BJ (cell line): ENCODE data around the gene GRAMD4. TPM values are rescaled to one million over a fixed set of nuclear protein-coding genes. Genes with fewer than 3 reads are reported as not detected.

Experiments used
- CTCF ChIA-PET: fragments of 350-600 bp; formaldehyde crosslinking; extraction: SDS; loops from one replicate; lab custom pipeline; 2021; ENCODE audit warnings: antibody characterized with exemption, inconsistent platforms; lab: Yijun Ruan, JAX
- POLR2A ChIA-PET: fragments of 300-600 bp; sonication (Branson Sonifier 250); formaldehyde crosslinking; extraction: SDS; loops from one replicate; lab custom pipeline; 2021; ENCODE audit warnings: antibody characterized with exemption; lab: Charles Lee
- DNase-seq: peaks from one replicate; pipeline ENCODE4 v3.0.0-alpha.2; 2011; ENCODE audit warnings: low read depth
- H3K27me3 ChIP-seq: 2 replicates; pipeline ENCODE4 v1.6.0; 2011; ENCODE audit warnings: low read length; ENCODE audit not compliant: control insufficient read depth, insufficient read depth
- H3K36me3 ChIP-seq: 2 replicates; pipeline ENCODE4 v1.5.1; 2011; ENCODE audit warnings: low read length; ENCODE audit not compliant: control insufficient read depth, insufficient read depth
- H3K4me3 ChIP-seq: 2 replicates; pipeline ENCODE4 v1.5.1; 2011; ENCODE audit warnings: low read depth, mild to moderate bottlenecking, control low read depth, low read length
- CTCF ChIP-seq: IDR thresholded peaks from 2 replicates; pipeline ENCODE4 v1.5.1; 2011; ENCODE audit warnings: low read depth, mild to moderate bottlenecking, control low read depth, inconsistent platforms, low read length, moderate library complexity; ENCODE audit not compliant: insufficient read depth
- polyA plus RNA-seq: library from polyadenylated mRNA; depleted of rRNA; stranded (reverse); fragments of >200 nt; gene quantifications from 2 replicates; pipeline ENCODE4 v1.2.3, GENCODE V29; 2011

Gene GRAMD4
- polyA plus RNA-seq, 1 experiment: 10.3 TPM

DNA sequence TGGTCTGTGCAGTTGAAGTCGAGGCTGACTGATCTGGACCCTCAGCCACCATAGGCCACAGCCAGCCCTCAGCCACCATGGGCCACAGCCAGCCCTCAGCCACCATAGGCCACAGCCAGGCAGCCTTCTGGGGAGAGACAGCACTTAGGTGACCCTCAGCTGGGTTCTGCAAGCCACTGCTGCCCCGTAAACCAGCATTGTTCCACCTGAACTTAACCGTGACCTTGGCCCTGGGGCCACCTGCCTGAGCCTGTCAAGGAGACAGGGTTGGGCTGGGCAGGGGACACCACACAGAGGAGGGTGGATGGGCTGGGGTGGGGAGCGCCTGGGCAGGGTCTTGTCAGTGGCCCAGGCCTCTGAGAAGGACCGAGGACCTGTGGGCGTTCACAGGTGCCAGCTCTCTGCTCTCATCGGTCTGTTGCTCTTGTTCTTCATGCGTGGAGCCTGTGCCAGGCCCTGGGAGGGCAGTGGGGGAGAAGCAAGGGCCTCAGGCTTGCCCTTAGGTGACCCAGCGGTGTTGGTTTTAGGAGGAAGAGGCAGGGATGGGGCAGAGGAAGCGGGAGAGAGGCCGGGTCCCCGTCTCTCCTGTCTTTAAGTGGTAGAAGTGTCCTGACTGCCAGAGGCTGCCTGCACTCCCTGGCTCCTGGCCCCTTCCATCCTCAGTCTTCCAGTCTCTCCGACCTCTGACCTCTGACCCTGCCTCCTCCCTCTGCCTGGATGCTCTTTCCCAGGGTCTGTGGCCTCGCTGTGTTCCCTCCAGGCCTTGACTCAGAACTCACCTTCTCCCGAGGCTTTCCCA, 36.9 kb downstream of the GRAMD4 start:
- no peaks in the 10 kb centered on the region for H3K27me3 ChIP-seq
- POLR2A ChIA-PET: no interaction called here
- no peak overlapping the region for H3K4me3 ChIP-seq
- TF ChIP-seq CTCF: no peak
- CTCF ChIA-PET: no interaction called here
- H3K36me3 ChIP-seq: no peaks in the 10 kb centered on the region
- DNase-seq: no peak

DNA sequence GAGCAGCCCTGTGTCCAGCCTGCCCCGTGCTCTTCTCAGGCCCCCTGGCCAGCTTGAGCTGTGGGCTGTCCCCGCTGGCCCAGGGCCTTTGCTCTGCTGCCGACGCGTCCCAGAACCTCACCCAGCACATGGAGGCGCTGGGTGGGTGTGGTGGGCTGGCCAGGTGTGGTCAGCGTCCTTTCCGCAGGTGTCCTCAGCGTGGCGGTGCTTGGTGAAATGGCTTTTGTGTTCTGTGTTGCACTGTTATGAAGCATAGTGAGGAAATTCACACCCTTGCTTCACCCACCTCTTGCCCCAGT, 37.4 kb downstream of the GRAMD4 start:
- H3K36me3 ChIP-seq: no peaks in the 10 kb centered on the region
- ChIA-PET POLR2A (no interaction called here), CTCF (no interaction called here)
- no peak overlapping the region for H3K4me3 ChIP-seq
- no peak for DNase-seq
- TF ChIP-seq CTCF: no peak
- no peaks in the 10 kb centered on the region for H3K27me3 ChIP-seq

- Histone ChIP-seq H3K36me3 (no peaks in the 10 kb centered on the region), H3K27me3 (no peaks in the 10 kb centered on the region), H3K4me3 (no peak overlapping the region)
- ChIA-PET CTCF (no interaction called here), POLR2A (no interaction called here)
- TF ChIP-seq CTCF: no peak
- no peak for DNase-seq
Measured at GRCh38 chr22:46657996-46658947, 38.1 kb downstream of the GRAMD4 start.

- no peaks in the 10 kb centered on the region for H3K27me3 ChIP-seq
- H3K4me3 ChIP-seq: no peak overlapping the region
- no peaks in the 10 kb centered on the region for H3K36me3 ChIP-seq
- ChIA-PET POLR2A (no interaction called here), CTCF (interaction anchor here (1.3 kb wide), 1 partner anchor 37 kb away, joined by 3 read pairs; no protein-coding TSS in a partner anchor)
- TF ChIP-seq CTCF: no peak
- DNase-seq: no peak
Measured at GRCh38 chr22:46659059-46659790, 39.0 kb downstream of the GRAMD4 start.

- TF ChIP-seq CTCF: no peak
- Histone ChIP-seq H3K36me3 (no peaks in the 10 kb centered on the region; the same call in 1 of the 2 replicates), H3K27me3 (no peaks in the 10 kb centered on the region), H3K4me3 (no peak overlapping the region)
- ChIA-PET POLR2A (no interaction called here), CTCF (interaction anchor here (1.3 to 1.4 kb wide), 2 partner anchors 12 to 37 kb away, joined by 3 read pairs; no protein-coding TSS in a partner anchor)
- DNase-seq: no peak
Measured at GRCh38 chr22:46659791-46660186, 39.6 kb downstream of the GRAMD4 start.
